Stromal cell of bone marrow (primary cell): ENCODE results near the gene HOMER3.
"Not testable (repeated sequence)": the region's sequence is repeated elsewhere in the genome, so short reads cannot be mapped to it uniquely, and the experiment has no call there.

Experiments used
- DNase-seq: peaks from one replicate; pipeline ENCODE4 v3.0.0-alpha.2; 2012; ENCODE audit warnings: low read depth

HOMER3 gene

DNA sequence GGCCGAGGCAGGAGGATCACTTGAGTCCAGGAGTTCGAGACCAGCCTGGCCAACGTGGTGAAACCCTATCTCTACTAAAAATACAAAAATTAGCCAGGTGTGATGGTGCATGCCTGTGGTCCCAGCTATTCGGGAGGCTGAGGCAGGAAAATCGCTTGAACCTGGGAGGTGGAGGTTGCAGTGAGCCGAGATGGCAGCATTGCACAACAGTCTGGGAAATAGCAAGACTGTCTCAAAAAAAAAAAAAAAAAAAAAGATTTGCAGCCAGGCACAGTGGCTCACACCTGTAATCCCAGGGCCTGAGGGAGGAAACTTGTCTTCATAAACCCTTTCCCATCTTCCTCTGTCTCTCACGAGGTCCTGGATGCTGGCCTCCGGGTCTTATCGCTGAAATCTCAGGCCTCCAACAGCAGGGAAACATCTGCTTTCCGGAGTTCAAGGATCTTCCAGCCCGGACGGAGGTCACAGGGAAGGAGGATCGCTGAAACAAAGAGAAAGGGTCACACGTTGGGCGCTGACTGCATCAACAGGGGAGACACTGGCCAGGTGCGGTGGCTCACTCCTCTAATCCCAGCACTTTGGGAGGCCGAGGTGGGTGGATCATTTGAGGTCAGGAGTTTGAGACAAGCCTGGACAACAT, 11.5 kb upstream of the HOMER3 start:
- not testable (repeated sequence) for DNase-seq

DNA sequence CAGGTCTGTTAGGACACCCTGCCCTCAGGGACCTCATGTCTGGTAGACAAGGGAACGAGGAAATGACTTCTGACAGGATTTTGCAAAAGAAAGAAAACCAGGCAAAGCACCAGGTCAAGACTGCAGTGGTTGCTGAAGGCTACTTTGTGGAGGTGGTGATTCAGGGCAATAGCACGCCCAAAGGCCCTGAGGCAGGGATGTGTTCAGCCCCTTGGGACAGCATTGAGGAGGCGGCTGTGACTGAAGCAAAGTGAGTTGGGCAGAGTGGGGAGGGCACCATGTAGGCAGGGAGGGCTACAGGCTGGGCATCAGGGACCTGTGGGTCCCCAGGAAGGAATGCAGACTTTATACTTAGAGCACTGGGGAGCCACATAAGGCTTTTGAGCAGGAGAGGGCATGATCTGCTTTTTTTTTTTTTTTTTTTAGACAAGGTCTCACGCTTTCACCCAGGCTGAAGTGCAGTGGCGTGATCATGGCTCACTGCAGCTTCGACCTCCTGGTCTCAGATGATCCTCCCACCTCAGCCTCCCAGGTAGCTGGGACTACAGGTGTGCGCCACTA, 10.8 kb upstream of the HOMER3 start:
- DNase-seq = no peak

DNA sequence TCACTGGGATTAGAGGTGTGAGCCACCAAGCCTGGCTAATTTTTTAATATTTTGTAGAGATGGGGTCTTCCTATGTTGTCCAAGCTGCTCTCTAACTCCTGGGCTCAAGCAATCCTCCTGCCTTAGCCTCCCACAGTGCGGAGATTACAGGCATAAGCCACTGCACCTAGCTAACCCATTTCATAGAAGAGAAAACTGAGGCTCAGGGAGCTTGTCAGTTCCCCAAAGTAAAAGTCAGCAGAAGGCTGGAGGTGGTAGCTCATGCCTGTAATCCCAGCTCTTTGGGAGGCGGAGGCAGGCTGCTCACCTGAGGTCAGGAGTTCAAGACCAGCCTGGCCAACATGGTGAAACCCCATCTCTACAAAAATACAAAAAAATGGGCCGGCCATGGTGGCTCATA, 8.8 kb upstream of the HOMER3 start:
- DNase-seq = no peak

DNA sequence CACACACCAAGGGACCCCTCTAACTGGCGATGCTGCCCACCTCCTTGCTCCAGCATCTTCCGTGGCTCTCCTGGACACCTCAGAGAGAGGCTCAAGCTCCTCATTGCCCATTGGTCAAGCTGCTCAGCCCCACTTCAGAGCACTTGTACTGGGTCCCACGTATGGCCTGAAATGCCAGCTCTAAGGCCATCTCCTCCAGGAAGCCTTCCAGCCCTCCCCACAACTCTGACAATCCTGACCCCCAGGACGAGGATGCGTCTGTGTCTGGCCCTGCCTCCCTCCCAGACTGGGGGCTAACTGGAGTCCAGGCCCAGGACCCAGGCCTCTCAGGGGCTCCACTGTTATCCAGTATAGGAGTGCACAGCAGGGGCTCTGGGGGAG, 7.9 kb upstream of the HOMER3 start:
- no peak for DNase-seq

DNA sequence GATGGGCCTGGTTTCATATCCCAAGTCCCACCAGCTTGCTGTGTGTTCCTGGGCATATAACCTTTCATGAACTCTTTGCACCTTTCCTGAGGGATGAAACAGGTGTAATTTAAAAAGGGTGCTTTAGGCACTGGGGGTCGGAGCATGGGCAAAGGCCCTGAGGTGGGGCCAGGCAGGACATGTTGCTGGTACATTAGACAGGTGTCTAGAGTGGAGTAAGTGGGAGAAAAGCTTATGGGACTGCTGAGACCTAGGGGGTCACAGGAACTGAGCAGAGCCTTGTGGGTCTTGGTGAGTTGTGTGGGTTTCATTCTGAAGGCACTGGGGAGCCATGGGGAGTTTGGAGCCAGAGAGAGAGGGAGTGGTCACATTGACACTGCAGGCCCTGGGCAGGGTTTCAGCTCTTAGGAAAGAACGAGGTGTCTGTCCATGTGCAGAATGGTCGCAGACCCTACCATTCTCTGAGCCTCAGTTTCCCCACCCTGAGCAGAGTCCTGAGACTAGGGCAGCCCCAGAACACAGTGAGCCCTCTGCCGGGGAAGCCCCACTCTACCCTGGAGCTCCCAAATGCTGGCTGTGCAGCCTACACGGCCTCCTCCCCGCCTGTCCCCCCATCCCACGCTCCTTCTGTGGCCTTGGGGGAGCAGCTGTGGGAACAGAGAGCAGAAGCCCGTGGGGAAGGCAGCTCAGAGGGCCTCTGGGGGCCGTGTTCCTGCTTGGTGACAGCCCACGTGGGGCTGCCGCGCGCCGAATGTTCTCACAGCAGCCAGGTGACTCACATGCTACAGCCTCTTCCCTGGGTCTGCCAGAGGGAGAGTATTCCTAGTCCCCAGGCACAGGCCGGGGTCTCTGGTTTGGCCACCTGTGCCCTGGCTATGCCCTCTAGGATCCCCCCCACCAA, 7.3 kb upstream of the HOMER3 start:
- no peak for DNase-seq

DNA sequence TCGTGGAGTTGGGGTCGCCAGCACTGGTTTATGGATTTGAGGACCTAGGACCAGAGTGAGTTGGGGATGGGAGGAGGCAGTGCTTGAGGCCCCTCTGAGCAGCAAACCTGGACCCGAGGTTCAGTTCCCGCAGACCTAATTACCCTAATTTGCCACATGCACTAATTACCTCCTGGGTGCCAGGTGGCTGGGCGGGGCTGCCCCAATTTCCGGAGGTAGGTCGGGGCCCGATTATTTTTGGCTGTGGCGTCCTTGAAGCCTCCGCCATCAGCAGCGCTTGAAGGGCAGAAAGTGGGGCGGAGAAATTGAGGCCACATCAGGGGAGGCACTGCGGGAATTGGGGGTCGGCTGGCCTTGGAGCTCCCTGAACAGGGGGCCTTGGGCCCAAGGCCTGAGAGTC, 5.9 kb upstream of the HOMER3 start:
- DNase-seq = no peak

DNA sequence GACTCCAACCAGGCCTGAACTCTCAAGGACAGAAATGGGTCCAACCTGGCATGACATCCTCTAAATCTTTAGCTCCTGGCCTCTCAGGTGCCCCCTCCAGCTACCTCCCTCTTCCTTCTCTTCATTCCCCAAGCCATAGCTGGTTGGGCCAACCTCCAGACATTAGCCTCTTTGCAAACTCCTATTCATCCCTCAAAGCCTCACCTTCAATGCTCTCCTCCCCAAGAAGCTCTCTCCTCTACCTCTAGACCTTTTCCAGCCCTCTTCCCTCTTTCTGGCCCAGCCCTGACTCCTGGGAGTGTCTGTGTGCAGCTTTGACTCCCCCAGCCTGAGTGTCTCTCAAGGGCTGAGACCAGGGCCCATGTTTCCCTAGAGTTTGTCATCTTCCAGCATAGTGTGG, 5.3 kb upstream of the HOMER3 start:
- no peak for DNase-seq

DNA sequence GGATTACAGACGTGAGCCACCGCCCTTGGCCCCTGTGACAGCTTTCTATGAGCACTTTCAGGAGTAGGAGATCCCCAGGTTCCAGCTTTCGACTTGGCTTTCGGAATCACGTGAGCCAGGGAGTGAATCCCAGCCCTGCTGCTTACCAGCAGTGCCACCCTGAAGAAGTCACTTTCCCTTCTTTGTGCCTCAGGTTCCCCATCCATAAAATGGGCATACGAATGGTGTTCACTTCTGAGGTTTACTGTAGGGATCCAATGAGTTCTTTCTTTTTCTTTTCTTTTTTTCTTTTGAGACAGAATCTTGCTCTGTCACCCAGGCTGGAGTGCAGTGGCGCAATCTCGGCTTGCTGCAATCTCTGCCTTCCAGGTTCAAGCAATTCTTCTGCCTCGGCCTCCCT, 4.3 kb upstream of the HOMER3 start:
- DNase-seq = no peak

DNA sequence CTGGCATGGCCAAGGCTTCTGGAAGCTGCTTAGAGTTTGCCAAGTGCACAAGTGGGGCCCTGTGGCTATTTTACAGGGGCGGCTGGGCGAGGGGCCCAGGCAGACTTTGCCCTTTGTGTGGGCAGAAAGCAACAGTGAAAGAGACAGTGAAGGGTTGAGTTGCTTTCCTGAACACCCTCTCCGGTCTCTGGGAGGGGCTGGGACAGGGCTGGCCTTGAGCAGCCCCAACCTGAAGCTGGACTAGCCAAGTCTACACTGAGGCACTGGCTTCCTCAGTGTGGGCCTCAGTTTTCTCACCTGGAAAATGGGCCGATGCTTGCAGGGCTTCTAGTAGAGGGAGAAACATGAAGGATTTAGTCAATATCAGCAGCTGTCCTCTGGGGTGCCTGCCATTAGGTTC, 2.4 kb upstream of the HOMER3 start:
- no peak for DNase-seq

DNA sequence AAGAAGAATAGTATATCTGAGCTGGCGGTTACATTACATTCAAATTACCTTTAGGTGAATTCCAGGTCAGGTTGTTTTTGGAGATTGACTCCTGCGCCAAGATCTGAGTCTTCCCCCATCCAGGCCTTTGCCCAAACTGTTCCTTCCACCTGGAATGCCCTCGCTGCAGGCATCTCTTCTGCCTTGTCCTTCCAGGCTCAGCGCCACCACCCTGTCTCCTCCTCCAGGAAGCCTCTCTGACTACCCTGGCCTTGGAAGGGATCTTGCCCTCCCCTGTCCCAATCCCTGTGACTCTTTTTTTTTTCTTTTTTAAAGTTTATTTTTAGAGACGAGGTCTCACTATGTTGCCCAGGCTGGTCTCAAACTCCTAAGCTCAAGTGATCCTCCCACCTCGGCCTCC, 1.7 kb upstream of the HOMER3 start:
- DNase-seq = no peak

DNA sequence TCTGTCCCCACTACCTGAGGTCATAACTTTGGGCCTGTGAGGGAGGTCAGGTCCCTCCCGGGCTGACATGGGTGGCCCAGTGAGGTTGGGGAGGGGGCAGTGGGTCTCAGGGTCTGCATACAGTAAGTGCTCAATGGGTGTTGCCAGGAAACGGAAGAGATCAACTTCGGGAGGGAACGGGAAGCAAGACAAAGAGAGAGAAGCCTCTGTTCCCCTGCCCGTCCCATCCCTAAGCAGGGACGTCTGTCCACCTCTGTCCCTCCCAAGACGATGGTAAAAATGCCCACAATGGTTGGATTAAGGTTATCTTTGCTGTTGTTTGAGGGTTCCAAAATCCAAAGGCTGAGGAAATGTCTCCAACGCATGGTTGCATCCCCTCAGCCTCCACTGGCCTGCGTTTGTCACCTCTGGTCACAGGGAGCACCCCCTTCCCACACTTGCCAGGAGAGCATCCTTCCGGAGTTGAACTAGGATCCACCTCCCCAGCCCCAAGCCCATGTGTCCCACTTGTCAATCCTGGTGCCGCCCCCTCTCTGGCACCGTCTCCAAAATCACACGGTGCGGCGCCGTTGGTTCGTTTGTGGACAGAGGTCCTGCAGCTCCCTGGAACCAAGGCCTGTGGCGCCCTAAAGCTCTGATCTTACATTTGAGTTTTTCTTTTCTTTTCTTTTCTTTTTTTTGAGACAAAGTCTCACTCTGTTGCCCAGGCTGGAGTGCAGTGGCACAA, 774 bp upstream of the HOMER3 start:
- no peak for DNase-seq

DNA sequence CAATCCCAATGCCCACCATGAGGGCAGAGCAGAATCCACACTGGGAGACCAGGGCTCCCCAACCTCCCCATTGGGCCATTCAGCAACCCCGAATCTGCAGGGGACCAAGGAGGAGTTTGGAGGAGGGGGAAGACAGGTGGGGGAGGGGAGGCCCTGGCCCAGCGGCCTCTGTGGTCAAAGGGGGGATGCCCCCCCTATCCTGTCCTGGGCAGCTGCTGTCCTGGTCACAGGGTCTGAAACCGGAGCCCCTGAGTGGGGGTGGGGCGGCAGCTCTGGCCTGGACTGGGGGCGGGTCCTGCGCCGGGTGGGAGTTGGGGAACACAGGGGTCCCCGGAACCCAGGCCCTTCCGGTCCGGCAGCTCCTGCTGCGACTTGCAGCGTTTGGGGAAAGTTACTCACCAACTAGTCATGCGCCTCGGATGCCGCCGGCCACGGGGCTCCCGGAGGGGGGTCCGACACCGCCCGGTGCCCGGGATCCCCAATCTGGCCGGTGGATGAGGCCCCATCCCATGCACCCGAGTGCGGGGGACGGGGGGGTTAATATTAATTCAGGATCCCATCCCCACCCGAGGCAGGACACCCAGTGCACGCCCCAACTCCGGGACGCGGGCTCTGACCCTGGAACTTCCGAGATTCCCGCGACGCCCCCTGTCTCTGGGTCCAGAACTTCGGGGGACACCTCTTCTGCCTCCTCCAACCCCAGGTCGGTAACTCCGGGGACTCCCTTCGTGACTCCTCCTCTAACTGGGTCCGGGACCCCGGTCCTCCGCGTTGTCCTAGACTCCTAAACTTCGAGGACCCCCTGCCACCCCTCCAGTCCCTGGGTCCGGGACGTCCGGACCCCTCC, 872 bp downstream of the HOMER3 start:
- DNase-seq = peak; percentile 35

DNA sequence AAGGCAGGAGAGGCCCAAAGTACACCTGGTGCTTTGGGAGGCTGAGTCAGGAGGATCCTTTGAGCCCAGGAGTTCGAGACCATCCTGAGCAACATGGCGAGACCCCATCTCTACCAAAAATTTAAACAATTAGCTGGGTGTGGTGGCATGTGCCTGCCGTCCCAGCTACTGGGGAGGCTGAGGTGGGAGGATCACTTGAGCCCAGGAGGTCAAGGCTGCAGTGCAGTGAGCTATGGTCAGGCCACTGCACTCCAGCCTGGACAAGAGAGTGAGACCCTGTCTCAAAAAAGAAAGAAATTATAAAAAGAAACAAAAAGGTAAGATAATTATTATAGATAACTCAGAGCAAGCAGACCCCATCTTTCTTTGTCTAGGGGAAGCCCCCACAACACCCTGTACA, 1.9 kb downstream of the HOMER3 start:
- no peak for DNase-seq

DNA sequence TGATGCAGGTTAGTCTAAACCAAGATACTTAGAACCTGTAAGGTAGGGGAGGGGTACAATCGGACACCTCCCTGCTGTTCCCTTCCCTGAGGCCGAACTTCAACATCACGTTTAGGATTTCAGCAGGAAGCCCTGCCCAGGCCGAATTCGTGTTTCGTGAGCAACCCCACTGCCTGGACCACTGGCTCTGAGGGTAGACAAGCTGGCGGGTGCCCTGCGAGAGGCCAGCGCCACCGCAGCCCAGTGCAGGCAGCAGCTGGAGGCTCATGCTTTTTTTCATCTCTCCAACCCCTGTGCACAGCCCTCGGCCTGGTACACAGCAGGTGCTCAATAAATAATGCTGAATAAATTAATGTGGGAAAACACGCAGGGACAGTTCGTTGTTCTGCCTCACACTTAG, 7.7 kb downstream of the HOMER3 start:
- no peak for DNase-seq

DNA sequence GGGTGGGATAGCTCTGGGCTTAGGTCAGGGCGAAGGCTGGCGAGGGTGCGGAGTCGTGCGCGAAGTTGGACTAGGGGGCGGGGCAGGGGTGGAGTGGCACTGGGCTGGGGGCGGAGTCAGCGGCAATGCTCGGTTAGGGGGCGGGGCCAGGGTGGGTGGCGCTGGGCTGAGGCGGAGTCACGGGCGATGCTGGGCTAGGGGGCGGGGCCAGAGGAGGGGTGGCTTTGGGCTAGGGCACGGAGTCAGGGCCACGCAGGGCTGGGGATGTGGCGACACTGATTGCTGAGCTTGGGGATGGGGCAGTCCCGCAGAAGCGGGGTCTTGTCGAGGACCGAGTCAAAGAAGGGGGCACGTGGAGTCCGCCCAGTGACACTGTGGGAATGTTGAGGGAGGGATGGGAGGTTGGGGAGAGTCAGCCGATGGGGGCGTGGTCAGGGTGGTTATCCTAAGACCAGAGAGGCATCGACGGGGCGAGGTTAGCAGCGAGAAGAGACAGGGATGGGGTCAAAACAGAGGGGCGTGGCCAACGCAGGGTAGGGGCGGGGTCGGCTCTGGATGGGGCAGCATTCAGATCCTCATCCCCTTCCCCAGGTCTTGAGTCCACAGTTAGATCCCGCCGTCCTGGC, 8.7 kb downstream of the HOMER3 start:
- no peak for DNase-seq

DNA sequence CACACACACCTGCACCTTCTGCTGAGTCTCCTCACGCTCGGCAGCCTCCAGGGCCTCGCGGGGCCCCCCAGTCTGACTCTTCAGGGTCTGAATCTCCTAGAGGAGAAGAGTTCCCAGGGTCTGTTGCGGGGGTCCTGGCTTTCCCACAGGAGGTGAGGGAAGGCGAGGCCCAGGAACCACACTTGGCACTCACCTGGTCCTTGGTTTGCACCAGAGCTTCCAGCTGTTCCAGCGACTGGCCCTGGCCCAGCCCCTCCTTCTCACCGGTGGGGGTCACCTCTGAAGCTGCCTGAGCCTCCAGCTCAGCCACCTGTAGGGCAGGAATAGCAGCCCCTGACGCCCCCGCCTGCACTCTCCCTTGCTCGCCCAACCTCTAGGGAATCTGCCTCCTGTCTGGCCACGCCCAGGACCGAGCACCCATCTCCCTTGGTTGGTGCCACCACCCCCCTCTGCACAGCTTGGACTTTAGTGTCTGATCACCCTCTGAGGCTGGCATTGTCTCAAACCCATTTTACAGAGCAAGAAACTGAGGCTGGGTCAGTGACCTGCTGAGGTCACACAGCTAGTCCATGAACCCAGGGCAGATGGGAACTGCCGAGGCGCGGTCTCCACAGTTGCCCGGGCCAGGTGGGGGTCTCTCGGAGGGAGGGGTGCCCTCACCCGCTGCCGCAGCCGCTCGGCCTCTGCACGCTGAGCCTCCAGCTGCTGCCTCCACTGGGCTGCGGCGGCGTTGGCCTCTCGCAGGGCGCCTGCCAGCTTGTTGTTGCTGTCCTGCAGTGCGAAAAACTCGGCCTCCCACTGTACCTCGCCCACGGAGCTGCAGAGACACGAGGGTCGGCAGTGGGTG, 9.5 kb downstream of the HOMER3 start:
- no peak for DNase-seq

DNA sequence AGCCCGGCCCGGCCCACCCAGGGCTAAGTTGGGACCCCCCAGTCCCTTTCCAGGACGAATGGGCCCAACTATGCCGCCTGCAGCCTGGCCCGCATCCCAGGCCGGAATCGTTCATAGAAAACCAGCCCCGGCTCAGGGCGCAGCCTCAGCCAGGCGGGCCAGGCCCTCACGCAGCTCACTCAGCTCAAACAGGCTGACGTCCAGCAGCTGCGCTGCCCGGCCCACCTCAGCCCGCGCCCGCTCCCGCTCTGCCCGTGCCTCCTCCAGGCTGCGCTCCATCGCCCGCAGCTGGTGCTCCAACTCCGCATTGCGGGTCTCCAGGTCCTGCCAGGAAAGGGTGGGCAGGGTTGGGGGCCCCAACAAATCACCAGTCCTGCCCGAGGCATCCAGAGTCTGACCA, 11.7 kb downstream of the HOMER3 start:
- DNase-seq = no peak

DNA sequence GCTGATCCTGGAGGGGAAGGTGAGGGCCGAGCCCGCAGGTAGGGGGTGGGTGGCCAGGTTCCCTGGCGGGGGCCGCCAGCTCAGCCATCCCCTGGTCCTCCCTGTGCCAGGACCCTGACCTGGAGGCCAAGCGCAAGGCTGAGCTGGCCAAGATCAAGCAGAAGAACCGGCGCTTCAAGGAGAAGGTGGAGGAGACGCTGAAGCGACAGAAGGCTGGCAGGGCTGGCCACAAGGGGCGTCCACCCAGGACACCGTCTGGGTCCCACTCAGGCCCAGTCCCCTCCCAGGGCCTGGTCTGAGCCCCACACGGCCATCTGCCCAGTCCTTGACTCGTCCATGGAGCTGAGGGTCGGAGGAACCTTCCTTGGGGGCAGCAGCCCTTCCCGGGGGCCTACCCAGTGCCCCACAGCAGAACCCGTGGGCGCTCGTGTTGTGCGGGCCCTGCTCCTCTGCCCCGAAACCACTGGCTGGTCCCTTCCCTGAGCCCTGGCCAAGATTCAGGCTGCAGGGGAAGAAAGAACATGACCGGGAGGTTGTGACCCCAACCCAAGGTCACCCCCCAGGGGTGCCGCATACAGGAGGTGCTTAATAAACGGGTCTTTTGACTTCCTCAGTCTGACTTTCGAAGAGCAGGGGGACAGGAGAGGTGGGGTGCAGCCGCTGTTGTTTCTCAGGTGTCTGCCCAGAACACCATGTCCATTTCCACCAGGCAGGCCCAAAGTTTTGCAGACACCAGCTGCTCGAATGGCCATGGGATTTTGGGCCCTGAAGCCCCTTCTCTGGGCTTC, 12.8 kb downstream of the HOMER3 start:
- no peak for DNase-seq

DNA sequence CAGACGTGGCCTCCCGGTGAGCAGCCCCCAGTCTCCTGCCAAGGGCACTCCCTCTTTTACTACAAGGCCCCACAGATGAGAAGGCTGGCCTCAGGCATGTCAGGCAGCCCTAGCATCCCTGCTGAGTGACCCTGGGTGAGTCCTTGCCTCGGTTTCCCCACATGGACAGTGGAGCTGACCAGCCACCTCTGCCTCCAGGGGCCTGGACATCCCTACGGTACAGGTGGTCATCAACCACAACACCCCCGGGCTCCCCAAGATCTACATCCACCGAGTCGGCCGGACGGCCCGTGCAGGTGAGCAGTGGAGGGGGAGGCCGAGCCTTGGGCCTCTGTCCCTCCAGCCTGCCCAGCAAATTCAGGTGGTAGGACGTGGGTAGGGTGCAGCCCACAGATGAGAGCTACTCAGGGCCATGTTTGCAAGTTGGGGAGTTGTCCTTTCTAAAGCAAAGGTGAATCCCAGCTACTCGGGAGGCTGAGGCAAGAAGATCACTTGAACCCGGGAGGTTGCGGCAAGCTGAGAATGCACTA, 16.3 kb downstream of the HOMER3 start:
- no peak for DNase-seq
